Endodermal cell (in vitro differentiated cells): ENCODE results near the gene SLIT3. TPM values are rescaled to one million over a fixed set of nuclear protein-coding genes. Genes with fewer than 3 reads are reported as not detected.

ENCODE experiments used
- DNase-seq: peaks from one replicate; pipeline ENCODE4 v3.0.0-alpha.2; 2017
- H3K27ac ChIP-seq: 2 replicates; pipeline ENCODE4 v1.5.1; 2013; ENCODE audit warnings: mild to moderate bottlenecking, low read depth, low read length, moderate library complexity
- H3K27me3 ChIP-seq: 2 replicates; pipeline ENCODE4 v1.6.1; 2013; ENCODE audit warnings: mild to moderate bottlenecking, low read length, moderate library complexity; ENCODE audit not compliant: insufficient read depth, control insufficient read depth, poor library complexity, severe bottlenecking
- H3K36me3 ChIP-seq: 2 replicates; pipeline ENCODE4 v1.7.0; 2013; ENCODE audit warnings: mild to moderate bottlenecking, low read length, moderate library complexity; ENCODE audit not compliant: control insufficient read depth, insufficient read depth
- H3K4me1 ChIP-seq: one replicate; pipeline ENCODE4 v1.7.0; 2013; ENCODE audit warnings: low read length; ENCODE audit not compliant: control insufficient read depth, insufficient read depth
- H3K4me3 ChIP-seq: 2 replicates; pipeline ENCODE4 v1.5.1; 2013; ENCODE audit warnings: mild to moderate bottlenecking, low read length, moderate library complexity
- H3K9ac ChIP-seq: 2 replicates; pipeline ENCODE4 v1.6.1; 2013; ENCODE audit warnings: mild to moderate bottlenecking, low read length, moderate library complexity; ENCODE audit not compliant: poor library complexity, severe bottlenecking; ENCODE audit errors: extremely low read depth
- H3K9me3 ChIP-seq: 2 replicates; pipeline ENCODE4 v1.6.1; 2013; ENCODE audit warnings: mild to moderate bottlenecking, low read length, moderate library complexity; ENCODE audit not compliant: control insufficient read depth
- H3K27ac Mint-ChIP-seq: 2 replicates; pipeline ENCODE4 v1.8.0; 2020; ENCODE audit warnings: mixed read lengths
- H3K27me3 Mint-ChIP-seq: 2 replicates; pipeline ENCODE4 v1.8.0; 2021; ENCODE audit warnings: mild to moderate bottlenecking, mixed read lengths; ENCODE audit not compliant: insufficient read depth
- H3K36me3 Mint-ChIP-seq: 2 replicates; pipeline ENCODE4 v1.8.0; 2020; ENCODE audit warnings: low read depth, mixed read lengths
- H3K4me1 Mint-ChIP-seq: 2 replicates; pipeline ENCODE4 v1.8.0; 2020; ENCODE audit warnings: mixed read lengths
- H3K4me3 Mint-ChIP-seq: 2 replicates; pipeline ENCODE4 v1.8.0; 2020; ENCODE audit warnings: mild to moderate bottlenecking, moderate library complexity, mixed read lengths
- H3K9me3 Mint-ChIP-seq: 2 replicates; pipeline ENCODE4 v1.8.0; 2020; ENCODE audit warnings: mild to moderate bottlenecking, mixed read lengths
- CTCF ChIP-seq: fragments of 200-600 bp; sonication (generic); conservative IDR thresholded peaks from 2 replicates; pipeline ENCODE4 v1.5.0; 2021; ENCODE audit warnings: antibody characterized with exemption, mild to moderate bottlenecking
- WGBS, 2 experiments: methylation state at CpG; one replicate each; pipeline versions ENCODE4 v1.1.5 to v1.1.7; 2013; ENCODE audit warnings: missing lambda C conversion rate in 2 of 2, mixed read lengths in 1 of 2; ENCODE audit not compliant: insufficient coverage in 1 of 2, insufficient read length in 1 of 2; 5-methylcytosine and 5-hydroxymethylcytosine counted together
- total RNA-seq, 2 donors: library from RNA; stranded (reverse); fragmentation: NEBNext Ultra II Directional in 1 of 2; extraction: Animal tissue kit (Norgen Biotek cat#: 25700) in 1 of 2; gene quantifications; 2 replicates in 1 of 2; 3 replicates in 1 of 2; pipeline ENCODE4 v1.2.1, GENCODE V29; 2021

SLIT3 gene
- total RNA-seq, 2 donors from 2014 or later = 2.5 to 3.4 TPM

GRCh38 chr5:169083394-169084018 lies 217.4 kb downstream of the SLIT3 start:
- Mint-ChIP-seq H3K36me3 (no peaks in the 10 kb centered on the region), H3K4me3 (no peak overlapping the region), H3K9me3 (no peaks in the 10 kb centered on the region), H3K27ac (no peak overlapping the region), H3K27me3 (peaks cover 5% of the 10 kb centered on the region), H3K4me1 (peaks cover 67% of the 10 kb centered on the region)
- Histone ChIP-seq H3K4me1 (peaks cover 9% of the 10 kb centered on the region), H3K4me3 (no peak overlapping the region), H3K9ac (no peak overlapping the region), H3K27ac (no peak overlapping the region), H3K9me3 (no peaks in the 10 kb centered on the region), H3K36me3 (no peaks in the 10 kb centered on the region), H3K27me3 (no peaks in the 10 kb centered on the region)
- DNase-seq = peak; percentile 72
- TF ChIP-seq CTCF = no peak
- WGBS, 2 experiments = 71 to 88% methylated on average over 7 to 8 of the region's 8 CpGs

GRCh38 chr5:169081000-169081724 lies 219.8 kb downstream of the SLIT3 start:
- no peak for TF ChIP-seq CTCF
- no peaks in the 10 kb centered on the region for H3K9me3 ChIP-seq
- H3K27me3 Mint-ChIP-seq = peaks cover 11% of the 10 kb centered on the region
- peak; percentile 56 for DNase-seq
- H3K36me3 Mint-ChIP-seq = no peaks in the 10 kb centered on the region
- no peak overlapping the region for H3K4me3 Mint-ChIP-seq
- no peak overlapping the region for H3K27ac Mint-ChIP-seq
- H3K36me3 ChIP-seq = no peaks in the 10 kb centered on the region
- 84 to 91% methylated on average over 6 to 9 of the region's 9 CpGs for WGBS, 2 experiments
- H3K27ac ChIP-seq = no peak overlapping the region
- H3K9ac ChIP-seq = no peak overlapping the region
- H3K27me3 ChIP-seq = peaks cover 4% of the 10 kb centered on the region
- no peak overlapping the region for H3K4me3 ChIP-seq
- peaks cover 9% of the 10 kb centered on the region for H3K4me1 ChIP-seq
- peaks cover 53% of the 10 kb centered on the region for H3K4me1 Mint-ChIP-seq
- no peaks in the 10 kb centered on the region for H3K9me3 Mint-ChIP-seq

- TF ChIP-seq CTCF = no peak
- no peaks in the 10 kb centered on the region for H3K36me3 ChIP-seq
- H3K36me3 Mint-ChIP-seq = no peaks in the 10 kb centered on the region
- peaks cover 49% of the 10 kb centered on the region for H3K4me1 Mint-ChIP-seq
- no peak overlapping the region for H3K4me3 Mint-ChIP-seq
- H3K9me3 Mint-ChIP-seq = no peaks in the 10 kb centered on the region
- peaks cover 17% of the 10 kb centered on the region for H3K27me3 Mint-ChIP-seq
- H3K27me3 ChIP-seq = peaks cover 9% of the 10 kb centered on the region
- no peaks in the 10 kb centered on the region for H3K9me3 ChIP-seq
- no peak overlapping the region for H3K27ac Mint-ChIP-seq
- H3K27ac ChIP-seq = no peak overlapping the region
- H3K4me1 ChIP-seq = peaks cover 9% of the 10 kb centered on the region
- no peak overlapping the region for H3K9ac ChIP-seq
- DNase-seq = peak; percentile 62
- 88 to 90% methylated on average over 6 of the region's 6 CpGs for WGBS, 2 experiments
- no peak overlapping the region for H3K4me3 ChIP-seq
Measured at GRCh38 chr5:169080448-169080911, 220.5 kb downstream of the SLIT3 start.
